ENCODE results near the gene CFAP65. TPM values are rescaled to one million over a fixed set of nuclear protein-coding genes. Genes with fewer than 3 reads are reported as not detected.

CFAP65 gene
- total RNA-seq, 1 donor from 2014 or later, result not detected

DNA sequence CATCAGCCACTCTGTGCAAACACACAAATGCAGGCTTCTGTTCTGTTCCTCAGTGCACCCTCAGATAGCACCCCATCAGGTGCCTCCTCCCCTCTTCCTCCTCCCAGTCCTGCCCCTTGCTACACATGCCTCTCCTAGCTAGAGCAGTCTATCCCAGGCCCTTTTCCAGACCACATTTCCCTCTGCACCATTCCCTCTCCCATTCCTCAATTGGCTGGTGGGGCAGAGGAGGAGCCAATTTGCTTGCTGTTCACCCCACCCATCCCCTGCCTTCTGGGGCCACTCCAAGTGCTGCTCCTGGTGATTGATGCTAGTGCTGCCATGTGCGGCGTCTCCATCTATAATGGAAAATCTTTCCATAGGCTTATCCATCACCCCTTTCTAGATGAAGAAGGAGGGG is 5.4 kb downstream of the CFAP65 start:
- Mint-ChIP-seq H3K36me3 (ENCODE audit: low read depth) (no peaks in the 10 kb centered on the region), H3K4me1 (ENCODE audit: low read depth) (peaks cover under 1% of the 10 kb centered on the region), H3K27ac (ENCODE audit: unreplicated experiment) (no peak overlapping the region), H3K9me3 (ENCODE audit: low read depth) (no peaks in the 10 kb centered on the region), H3K27me3 (ENCODE audit: low read depth) (peaks cover 68% of the 10 kb centered on the region), H3K4me3 (ENCODE audit: unreplicated experiment) (no peak overlapping the region)
- no peak for DNase-seq (ENCODE audit: low spot score)
- TF ChIP-seq, protein P1, sequence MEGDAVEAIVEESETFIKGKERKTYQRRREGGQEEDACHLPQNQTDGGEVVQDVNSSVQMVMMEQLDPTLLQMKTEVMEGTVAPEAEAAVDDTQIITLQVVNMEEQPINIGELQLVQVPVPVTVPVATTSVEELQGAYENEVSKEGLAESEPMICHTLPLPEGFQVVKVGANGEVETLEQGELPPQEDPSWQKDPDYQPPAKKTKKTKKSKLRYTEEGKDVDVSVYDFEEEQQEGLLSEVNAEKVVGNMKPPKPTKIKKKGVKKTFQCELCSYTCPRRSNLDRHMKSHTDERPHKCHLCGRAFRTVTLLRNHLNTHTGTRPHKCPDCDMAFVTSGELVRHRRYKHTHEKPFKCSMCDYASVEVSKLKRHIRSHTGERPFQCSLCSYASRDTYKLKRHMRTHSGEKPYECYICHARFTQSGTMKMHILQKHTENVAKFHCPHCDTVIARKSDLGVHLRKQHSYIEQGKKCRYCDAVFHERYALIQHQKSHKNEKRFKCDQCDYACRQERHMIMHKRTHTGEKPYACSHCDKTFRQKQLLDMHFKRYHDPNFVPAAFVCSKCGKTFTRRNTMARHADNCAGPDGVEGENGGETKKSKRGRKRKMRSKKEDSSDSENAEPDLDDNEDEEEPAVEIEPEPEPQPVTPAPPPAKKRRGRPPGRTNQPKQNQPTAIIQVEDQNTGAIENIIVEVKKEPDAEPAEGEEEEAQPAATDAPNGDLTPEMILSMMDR (IDR thresholded peaks at IDR 0.05), result no peak

DNA sequence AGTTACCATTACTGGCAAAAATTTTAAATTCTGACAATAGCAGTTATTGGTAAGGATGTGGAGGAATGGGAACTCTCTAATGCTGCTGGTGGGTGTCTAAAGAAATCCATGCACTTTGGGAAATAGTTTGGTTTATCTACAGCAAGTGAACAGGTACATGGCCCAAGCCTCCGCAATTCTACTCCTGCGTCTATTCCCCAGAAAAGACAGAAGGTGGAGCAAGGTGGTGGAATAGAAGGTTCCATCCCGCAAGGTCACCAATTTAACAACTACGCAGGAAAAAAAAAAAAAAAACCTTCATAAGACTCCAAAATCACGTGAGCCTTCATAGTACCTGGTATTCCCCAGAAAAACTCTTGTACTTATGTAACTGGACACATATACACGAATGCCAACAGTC is 6.5 kb downstream of the CFAP65 start:
- TF ChIP-seq, protein P1 (IDR thresholded peaks at IDR 0.05), result no peak
- Mint-ChIP-seq H3K27me3 (ENCODE audit: low read depth) (peaks cover 60% of the 10 kb centered on the region), H3K9me3 (ENCODE audit: low read depth) (no peaks in the 10 kb centered on the region), H3K4me1 (ENCODE audit: low read depth) (no peaks in the 10 kb centered on the region), H3K36me3 (ENCODE audit: low read depth) (no peaks in the 10 kb centered on the region), H3K27ac (ENCODE audit: unreplicated experiment) (no peak overlapping the region), H3K4me3 (ENCODE audit: unreplicated experiment) (no peak overlapping the region)
- DNase-seq (ENCODE audit: low spot score), result no peak

DNA sequence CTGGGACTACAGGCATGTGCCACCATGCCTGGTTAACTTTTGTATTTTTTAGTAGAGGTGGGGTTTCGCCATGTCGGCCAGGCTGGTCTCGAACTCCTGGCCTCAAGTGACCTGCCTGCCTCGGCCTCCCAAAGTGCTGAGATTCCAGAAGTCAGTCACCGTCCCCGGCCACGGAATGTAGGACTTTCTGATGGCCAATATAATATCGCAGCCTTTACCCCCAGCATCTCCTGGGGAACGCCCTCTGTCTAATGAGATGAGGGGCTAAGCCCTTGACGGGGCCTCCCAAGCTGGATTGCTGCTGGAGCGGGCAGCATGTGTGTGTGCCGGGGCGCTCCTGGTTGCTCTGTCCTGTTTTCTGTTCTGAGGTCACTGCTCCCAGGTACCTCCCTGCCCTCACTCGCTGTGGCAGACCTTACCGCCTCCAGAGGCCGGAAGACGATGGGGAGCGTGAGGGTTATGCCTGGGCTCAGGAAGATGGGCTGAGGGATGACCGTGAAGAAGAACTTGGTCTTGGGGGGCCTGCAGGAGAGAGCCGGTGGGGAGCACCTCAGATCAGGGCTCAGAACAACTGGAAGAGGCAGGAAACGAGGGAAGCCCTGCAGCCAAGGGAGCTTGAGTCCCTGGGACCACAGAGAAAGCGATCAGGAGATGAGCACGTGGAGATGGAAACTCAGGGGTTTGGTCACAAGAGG is 9.1 kb downstream of the CFAP65 start:
- H3K36me3 Mint-ChIP-seq (ENCODE audit: low read depth), result no peaks in the 10 kb centered on the region
- no peak overlapping the region for H3K27ac Mint-ChIP-seq (ENCODE audit: unreplicated experiment)
- TF ChIP-seq, protein P1 (IDR thresholded peaks at IDR 0.05), result no peak
- no peak for DNase-seq (ENCODE audit: low spot score)
- H3K4me1 Mint-ChIP-seq (ENCODE audit: low read depth), result no peaks in the 10 kb centered on the region
- H3K27me3 Mint-ChIP-seq (ENCODE audit: low read depth), result peaks cover 60% of the 10 kb centered on the region
- H3K9me3 Mint-ChIP-seq (ENCODE audit: low read depth), result no peaks in the 10 kb centered on the region
- no peak overlapping the region for H3K4me3 Mint-ChIP-seq (ENCODE audit: unreplicated experiment)

DNA sequence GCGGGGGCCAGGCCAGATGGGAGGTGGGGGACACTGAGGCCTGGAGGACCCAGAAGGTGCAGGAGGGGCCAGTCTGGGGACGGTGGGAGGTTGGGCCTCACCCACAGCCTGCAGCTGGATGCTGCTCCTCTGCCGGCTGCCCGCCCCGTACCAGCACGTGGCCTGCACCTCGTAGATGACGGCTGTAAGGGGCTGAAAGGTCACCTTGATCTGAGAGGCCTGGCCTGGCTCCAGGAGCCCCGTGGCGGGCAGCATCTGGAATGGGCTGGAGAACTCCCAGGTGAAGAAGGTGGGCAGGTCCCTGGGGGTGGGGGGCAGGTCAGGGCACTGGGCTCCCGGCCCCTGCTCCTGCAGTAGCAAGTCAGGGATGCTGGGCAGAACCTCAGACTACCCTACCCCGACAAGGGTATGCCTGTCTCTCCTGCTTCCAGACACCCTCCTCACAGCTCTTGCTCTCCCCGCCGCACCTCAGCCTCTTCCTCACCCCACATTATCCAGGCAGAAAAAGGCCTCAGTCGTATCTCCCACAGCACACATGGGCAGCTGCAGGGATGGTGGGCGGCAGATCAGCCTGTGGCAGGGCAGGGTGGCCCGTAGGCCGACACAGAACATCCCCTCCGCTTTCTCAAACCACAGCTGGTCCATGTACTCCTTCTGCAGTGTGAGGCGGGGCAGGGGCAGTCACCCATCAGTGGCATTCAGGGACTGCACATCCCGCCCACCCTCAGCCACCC is 10.1 kb downstream of the CFAP65 start:
- H3K4me3 Mint-ChIP-seq (ENCODE audit: unreplicated experiment), result no peak overlapping the region
- no peak overlapping the region for H3K27ac Mint-ChIP-seq (ENCODE audit: unreplicated experiment)
- H3K9me3 Mint-ChIP-seq (ENCODE audit: low read depth), result no peaks in the 10 kb centered on the region
- no peak for DNase-seq (ENCODE audit: low spot score)
- no peaks in the 10 kb centered on the region for H3K4me1 Mint-ChIP-seq (ENCODE audit: low read depth)
- no peaks in the 10 kb centered on the region for H3K36me3 Mint-ChIP-seq (ENCODE audit: low read depth)
- H3K27me3 Mint-ChIP-seq (ENCODE audit: low read depth), result peaks cover 65% of the 10 kb centered on the region
- TF ChIP-seq, protein P1 (IDR thresholded peaks at IDR 0.05), result no peak

DNA sequence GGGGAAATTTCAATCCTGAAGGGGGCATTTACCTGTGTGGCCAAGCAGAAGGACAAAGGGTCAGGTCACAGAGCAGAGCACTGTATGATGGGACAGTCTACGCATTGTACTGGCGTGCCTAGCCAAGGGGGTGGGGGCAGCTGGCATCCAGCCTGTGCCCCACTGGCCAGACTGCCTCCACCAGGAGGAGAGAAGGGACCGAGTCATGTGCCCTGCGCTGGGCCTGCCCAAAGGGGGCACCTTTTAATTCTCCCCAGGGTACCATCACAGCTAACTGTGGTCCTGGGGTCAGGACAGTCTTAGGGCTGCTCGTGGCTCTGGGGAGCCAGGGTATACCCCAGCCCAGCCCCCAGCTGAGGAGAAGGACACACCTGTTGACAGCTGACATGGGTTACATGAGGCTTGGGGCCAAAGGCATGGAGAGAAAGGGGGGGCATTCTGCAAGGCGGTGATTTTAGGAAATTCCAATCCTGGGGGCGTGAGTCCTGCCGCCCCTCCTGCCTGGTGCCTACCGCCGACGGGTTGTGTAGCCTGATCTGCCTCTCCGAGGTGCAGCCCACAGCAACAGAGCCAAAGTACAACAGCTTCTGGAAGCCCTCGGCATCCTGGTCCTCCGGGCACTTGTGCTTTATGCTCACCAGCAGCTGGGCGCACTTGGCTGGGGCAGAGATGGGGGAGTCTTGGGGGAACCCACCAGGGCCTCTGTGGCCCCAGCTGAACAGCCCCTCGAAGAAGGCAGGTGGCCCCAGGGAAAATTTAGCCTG is 11.0 kb downstream of the CFAP65 start:
- H3K36me3 Mint-ChIP-seq (ENCODE audit: low read depth), result no peaks in the 10 kb centered on the region
- no peak for DNase-seq (ENCODE audit: low spot score)
- no peaks in the 10 kb centered on the region for H3K4me1 Mint-ChIP-seq (ENCODE audit: low read depth)
- H3K9me3 Mint-ChIP-seq (ENCODE audit: low read depth), result no peaks in the 10 kb centered on the region
- TF ChIP-seq, protein P1 (IDR thresholded peaks at IDR 0.05), result no peak
- peaks cover 60% of the 10 kb centered on the region for H3K27me3 Mint-ChIP-seq (ENCODE audit: low read depth)
- H3K4me3 Mint-ChIP-seq (ENCODE audit: unreplicated experiment), result no peak overlapping the region
- no peak overlapping the region for H3K27ac Mint-ChIP-seq (ENCODE audit: unreplicated experiment)
